ENCODE measurements around the gene ARSI.
"Not testable (repeated sequence)": the region's sequence is repeated elsewhere in the genome, so short reads cannot be mapped to it uniquely, and the experiment has no call there.

The ARSI gene

GRCh38 chr5:150253416-150254208 is 49.1 kb downstream of the ARSI start:
- H3K4me3 ChIP-seq (ENCODE audit: low read depth, low read length): no peak overlapping the region
- no peak for TF ChIP-seq CTCF (IDR thresholded peaks at IDR 0.05; ENCODE audit: borderline replicate concordance, insufficient read depth, low read depth, low read length)

GRCh38 chr5:150252489-150252888 is 50.2 kb downstream of the ARSI start:
- H3K4me3 ChIP-seq (ENCODE audit: low read depth, low read length): no peak overlapping the region
- TF ChIP-seq CTCF (IDR thresholded peaks at IDR 0.05; ENCODE audit: borderline replicate concordance, insufficient read depth, low read depth, low read length): no peak

- no peak overlapping the region for H3K4me3 ChIP-seq (ENCODE audit: low read depth, low read length)
- no peak for TF ChIP-seq CTCF (IDR thresholded peaks at IDR 0.05; ENCODE audit: borderline replicate concordance, insufficient read depth, low read depth, low read length)
Observed at GRCh38 chr5:150251504-150251903, 51.2 kb downstream of the ARSI start.

GRCh38 chr5:150249744-150250143 is 53.0 kb downstream of the ARSI start:
- no peak overlapping the region for H3K4me3 ChIP-seq (ENCODE audit: low read depth, low read length)
- no peak for TF ChIP-seq CTCF (IDR thresholded peaks at IDR 0.05; ENCODE audit: borderline replicate concordance, insufficient read depth, low read depth, low read length)

GRCh38 chr5:150248946-150249345 is 53.8 kb downstream of the ARSI start:
- no peak overlapping the region for H3K4me3 ChIP-seq (ENCODE audit: low read depth, low read length)
- no peak for TF ChIP-seq CTCF (IDR thresholded peaks at IDR 0.05; ENCODE audit: borderline replicate concordance, insufficient read depth, low read depth, low read length)

GRCh38 chr5:150248493-150248892 is 54.2 kb downstream of the ARSI start:
- not testable (repeated sequence) for H3K4me3 ChIP-seq (ENCODE audit: low read depth, low read length)

- TF ChIP-seq CTCF (IDR thresholded peaks at IDR 0.05; ENCODE audit: borderline replicate concordance, insufficient read depth, low read depth, low read length): no peak
- H3K4me3 ChIP-seq (ENCODE audit: low read depth, low read length): no peak overlapping the region
Observed at GRCh38 chr5:150247726-150248125, 55.0 kb downstream of the ARSI start.
